Left forelimb (tissue), 1 donor: Measurements from ENCODE around the gene TRIM2.
"Not testable (repeated sequence)": the region's sequence is repeated elsewhere in the genome, so short reads cannot be mapped to it uniquely, and the experiment has no call there.

Source experiments
- DNase-seq: peaks from one replicate; pipeline ENCODE4 v3.0.0-alpha.2; 2018; ENCODE audit warnings: low spot score

TRIM2 gene

DNA sequence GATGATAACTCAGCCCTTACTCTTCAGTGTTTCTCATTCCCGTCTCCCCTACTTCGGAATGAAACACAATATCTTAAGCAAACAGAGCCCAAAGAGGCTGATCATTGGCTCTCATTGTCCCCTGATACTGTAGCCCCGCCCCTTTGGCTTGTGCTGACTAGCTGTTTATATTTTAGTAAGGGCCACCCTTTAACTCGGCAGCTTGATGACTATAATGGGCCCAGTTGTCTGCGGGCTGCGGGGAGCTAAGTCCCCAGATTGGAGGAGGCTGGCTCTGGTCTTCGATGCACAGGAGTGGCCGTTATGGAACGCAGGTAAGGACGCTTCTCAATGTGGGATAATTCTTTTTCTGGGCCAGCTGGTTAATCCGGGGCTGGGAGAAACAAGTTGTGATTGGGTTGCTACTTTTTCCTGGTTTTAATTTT lies at the start of gene TRIM2:
Gene TRIM2 (plus strand): TSS at position 197 of the 425 bp plus-strand sequence. CDS start 88 bp downstream, at position 285.
- no peak for DNase-seq

DNA sequence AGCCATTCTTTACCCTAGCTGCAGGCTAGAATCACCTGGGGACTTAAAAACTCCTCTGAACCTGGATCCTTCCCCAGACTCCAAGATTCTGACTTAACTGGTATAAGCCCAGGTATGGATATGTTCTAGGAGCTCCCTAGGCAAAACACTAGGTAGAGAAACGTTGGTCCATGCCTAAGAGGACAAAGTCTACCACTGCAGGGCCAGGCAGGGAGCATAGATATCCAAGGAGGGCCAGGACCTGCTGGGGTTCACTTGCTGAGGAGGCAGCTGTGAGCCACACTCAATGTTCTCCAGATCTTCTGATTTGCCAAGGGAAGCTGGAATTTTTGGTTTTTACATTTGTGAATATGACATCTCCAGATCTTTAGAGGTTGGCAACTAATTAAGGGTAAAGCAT lies 48.6 kb upstream of the TRIM2 start:
- DNase-seq = no peak

DNA sequence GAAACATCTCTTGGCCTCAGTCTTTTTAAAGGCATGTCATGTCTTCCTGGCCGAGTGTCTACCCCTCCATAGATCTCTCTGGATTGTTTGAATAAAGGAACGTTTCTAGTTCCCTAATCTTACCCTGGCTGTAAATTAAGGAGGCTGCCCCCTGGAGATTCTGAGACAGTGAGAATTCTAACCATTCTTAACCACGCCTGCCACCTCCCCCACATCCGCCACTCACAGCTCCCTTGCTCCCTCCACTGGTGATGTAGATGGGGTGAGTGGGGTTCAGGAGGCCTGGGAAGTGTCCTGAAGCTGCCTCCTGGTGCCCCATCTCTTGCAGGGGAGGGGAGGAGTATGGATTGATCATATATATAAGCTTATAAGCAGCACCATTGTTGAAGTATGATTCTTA lies 48.0 kb upstream of the TRIM2 start:
- no peak for DNase-seq

DNA sequence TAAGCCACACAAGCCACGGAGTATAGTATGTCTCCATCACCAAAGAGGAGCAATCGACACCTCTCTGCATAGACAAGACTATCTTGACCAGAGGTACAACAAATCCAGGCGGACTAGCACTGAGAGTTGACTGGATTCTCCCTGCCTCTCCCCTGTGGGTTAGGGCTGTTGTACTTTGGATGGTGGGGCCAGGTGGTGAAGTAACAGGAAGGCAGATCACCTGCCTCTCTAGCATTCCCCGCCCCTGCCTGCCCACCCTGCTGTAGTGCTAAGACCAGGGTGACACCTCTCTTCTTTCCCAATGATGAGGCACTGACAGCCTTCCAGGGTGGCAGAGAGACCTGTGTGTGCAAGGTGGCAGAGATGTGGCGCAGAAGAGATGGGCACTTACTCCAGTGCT lies 47.5 kb upstream of the TRIM2 start:
- no peak for DNase-seq

DNA sequence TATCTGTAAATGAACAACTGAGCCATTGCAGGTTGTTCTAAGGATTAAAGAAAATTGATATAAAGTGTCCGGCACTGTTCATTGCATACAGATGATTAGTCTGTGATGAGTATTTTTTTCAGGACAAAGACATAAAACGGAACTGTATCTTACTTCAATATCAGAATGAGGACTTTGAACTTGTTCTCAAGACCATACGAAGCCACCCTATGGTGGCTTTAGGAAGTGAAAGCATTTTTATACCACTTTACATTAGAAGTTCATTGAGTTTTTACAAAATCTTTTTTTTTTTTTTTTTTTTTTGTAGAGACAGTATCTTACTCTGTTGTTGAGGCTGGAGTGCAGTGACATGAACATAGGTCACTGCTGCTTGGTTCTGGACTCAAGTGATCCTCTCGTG lies 45.2 kb upstream of the TRIM2 start:
- no peak for DNase-seq

DNA sequence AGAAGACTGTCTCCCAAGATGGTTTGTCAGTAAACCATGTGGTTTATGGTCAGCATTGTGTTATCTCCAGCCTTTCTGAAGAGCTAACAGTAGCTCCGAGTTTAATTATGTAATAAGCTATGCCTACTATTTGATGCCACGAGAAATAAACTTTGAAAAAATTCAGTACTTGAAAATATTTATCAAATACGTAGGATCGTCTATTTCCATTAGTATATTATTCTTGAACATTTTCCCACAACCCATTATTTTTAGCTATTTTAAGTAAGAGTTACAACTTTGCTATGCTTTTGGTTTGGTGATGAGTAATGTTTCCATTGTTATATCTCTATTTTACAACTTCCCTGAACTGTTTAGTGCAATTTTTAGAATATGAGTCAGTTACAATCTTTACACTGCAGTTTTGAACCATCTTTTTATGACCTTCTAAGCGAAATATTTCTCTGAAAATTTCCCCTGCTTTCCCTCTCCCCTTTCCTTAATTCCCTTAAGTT lies 44.5 kb upstream of the TRIM2 start:
- DNase-seq = no peak

DNA sequence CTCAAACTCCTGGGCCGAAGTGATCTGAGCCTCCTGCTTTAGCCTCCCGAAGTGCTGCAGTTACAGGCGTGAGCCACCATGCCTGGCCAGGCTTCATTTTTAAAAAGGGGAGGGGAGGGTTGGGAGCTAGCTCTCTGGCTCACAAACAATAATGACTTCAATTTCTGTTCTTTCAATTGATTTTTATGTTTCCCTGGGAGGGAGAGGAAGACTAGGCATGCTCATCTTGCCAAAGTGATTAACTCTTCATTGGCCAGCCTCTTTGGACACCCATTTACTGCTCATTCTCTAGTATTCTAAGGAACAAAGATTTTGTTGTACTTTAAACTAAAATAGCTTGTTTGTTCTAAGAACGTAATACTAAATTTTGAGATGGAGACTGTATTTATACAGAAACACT lies 43.4 kb upstream of the TRIM2 start:
- no peak for DNase-seq

DNA sequence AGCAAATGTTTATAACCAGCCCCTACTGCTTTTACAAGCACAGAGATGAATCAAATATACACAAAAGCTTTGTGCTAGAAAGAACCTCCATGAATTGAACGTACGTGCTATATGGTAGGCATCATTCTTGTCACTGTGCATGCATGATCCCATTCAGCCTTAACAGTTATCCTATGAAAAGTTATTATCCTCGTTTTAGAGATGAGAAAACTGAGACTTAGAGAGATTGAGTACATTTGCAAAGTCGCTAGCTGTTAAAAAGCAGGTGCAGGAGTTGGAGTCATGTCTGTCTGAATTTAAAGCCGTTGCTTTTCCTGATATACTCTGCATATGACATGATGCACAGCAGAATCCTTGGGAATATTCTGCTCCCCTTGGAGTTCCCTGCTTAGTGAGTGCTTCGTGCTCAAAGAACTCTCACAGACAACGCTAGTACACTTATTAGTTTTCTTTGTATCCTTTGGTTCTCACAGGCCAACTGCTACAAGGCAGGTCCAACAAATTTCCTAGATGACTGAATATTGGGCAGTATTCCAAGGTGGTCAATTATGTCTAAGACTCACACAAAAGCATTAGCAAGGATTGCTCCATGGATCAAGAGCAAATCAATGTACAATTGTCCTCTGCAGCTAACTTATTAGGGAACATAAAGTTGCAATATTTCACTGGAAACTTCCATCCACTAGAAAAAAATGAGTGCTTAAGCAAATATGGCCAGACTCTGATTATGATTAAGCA lies 42.8 kb upstream of the TRIM2 start:
- DNase-seq = no peak

DNA sequence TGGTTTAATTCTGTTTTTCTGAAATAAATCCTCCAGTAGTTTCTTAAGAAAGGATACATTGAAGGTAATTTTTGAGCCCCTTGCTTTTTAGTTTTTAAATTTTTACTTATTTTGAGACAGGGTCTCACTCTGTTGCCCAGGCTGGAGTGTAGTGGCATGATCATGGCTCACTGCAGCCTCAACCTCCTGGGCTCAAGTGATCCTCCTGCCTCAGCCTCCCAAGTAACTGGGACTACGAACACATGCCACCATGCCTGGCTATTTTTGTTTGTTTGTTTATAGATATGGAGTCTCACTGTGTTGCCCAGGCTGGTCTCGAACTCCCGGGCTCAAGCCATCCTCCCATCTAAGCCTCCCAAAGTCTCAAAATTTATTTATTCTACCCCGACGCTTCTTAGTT lies 39.0 kb upstream of the TRIM2 start:
- DNase-seq = not testable (repeated sequence)

DNA sequence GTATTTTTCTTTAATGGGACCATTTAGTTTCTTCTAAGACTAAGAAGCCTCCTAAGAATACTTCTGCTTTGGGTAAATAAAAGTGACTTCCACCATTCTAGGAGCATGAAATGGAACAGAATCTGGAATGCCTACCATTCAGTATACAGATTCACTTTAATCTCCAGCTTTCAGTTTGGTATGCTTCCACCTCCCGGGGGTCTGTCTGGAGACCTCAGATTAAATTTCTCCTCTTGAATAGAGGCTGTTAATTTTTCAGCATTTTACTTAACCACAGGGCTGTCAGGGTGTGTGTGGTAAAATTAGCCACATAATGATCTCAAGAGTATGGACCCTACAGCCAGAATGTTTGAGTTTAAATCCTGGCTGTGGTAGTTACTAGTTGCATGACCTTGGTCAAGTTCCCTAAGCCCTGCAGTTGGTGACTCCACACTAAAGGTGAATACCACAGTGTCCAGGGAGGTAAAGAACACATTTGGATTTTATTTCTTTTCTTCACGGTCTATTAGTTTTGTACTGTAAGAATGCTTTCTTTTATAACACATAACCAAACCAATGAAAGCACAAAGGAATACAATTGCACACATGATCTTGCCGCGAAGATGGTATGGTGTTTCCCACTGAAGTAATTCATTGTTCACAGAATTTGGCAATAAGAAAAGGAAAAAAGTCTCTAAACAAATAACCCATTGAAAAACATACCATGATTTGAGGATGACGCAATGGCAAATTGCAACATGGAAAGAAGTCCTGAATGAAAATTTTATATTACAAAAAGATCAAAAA lies 37.3 kb upstream of the TRIM2 start:
- DNase-seq = no peak

DNA sequence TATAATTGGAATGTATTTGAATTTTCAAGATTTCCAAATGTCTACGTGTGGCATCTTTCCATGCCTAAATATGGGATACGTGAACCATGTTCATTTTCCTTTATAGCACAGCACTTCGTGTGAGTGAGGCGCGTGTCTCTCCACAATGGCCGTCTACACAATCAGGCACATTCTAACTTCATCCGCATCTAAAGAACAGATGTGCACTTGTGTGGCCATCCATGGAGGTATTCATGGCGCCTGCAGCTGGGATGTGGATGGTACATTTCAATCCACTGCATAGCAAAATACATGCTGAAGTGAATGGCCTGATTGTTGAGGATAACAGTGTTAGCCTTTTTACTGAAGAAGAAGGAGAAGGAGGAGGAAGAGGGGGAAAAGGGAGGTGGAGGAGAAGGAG lies 34.5 kb upstream of the TRIM2 start:
- no peak for DNase-seq

DNA sequence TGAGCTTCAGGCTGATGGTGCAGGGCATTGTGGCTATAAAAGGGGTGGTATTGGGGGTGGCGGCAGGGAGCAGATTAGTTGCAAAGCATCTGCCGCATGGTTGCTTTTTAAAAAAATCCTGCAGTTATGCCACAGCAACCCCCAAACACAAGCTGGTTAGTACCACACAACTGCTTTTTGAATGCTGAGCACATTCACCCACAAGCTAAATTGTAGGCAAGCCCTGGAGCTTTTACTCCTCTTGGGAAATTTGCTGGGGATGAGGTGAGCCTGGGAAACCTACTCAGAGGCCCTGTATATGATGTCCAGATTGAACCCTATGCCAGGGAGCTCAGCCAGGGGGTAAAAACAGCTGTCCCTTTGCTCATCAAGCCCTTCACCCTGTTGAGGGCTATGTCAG lies 33.8 kb upstream of the TRIM2 start:
- DNase-seq = no peak

DNA sequence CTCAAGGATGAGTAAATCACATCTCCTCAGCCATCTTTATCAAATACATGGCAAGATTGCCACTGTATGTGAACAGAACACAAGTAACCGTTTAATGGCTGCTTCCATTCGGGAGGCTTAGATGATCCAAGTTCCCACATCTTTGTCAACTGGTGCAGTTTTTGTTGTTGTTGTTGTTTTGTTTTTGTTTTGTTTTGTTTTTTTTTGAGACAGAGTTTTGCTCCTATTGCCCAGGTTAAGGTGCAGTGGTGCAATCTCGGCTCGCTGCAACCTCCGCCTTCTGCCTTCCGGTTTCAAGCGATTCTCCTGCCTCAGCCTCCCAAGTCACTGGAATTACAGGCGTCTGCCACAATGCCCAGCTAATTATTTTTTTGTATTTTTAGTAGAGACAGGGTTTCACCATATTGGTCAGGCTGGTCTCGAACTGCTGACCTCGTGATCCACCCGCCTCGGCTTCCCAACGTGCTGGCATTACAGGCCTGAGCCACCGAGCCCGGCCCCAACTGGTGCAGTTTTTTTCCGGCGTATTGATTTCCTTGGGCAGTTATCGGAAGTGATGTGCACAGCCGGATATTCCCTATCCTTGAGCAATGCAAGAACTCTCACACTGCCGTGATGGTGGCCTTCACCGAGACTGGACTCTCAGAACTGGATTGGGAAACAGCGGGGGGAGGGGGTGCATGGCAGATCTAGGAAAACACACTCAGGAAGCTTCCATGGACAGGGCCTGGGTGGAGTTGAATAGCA lies 29.2 kb upstream of the TRIM2 start:
- no peak for DNase-seq

DNA sequence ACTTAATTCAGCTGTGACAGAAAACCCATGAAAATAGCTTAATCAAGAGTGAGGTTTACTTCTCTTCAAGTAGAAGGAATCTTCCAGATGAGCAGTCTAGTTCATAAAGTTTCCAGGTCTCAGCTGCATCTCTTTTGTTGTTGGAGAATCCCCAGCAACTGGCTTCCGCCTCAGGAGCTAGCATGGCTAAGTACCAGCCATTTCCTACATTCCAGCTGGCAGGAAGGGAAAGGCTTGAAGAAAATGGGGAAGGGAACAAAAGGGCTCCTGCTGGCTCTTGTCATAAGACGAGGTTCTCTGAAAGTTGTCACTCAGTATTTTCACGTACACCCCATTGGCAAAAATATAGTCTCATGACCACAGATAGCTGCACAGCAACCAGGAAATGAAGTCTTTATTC lies 27.3 kb upstream of the TRIM2 start:
- no peak for DNase-seq

DNA sequence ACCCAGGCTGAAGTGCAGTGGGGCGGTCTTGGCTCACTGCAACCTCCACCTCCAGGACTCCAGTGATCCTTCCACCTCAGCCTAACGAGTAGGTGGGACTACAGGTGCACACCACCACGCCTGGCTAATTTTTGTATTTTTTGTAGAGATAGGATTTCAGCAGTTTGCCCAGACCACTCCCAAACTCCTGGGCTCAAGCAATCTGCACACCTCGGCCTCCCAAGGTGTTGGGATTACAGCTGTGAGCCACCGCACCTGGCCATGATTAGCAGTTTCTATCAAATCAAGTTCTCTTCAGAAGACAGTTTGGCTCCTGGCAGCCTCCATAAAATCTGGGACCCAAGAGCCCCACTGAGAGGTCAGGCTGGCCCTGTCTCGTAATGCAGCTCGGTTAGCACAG lies 26.4 kb upstream of the TRIM2 start:
- DNase-seq = no peak

DNA sequence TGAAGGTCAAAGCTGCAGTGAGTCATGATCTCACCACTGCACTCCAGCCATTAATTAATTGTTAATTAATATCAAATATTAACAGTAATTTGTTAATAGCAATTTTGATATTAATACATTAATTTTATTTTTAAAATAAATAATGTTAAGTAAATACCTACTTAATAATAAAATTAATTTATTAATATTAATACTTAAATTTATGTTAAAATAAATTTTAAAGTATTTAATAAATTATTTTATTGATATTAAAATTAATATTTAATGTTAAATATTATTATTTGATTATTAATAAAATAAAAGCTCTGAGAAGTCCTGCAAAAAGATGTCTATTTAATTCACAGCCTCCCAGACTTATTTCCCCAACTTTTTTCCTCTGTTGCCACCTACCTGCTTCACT lies 25.1 kb upstream of the TRIM2 start:
- DNase-seq = no peak

DNA sequence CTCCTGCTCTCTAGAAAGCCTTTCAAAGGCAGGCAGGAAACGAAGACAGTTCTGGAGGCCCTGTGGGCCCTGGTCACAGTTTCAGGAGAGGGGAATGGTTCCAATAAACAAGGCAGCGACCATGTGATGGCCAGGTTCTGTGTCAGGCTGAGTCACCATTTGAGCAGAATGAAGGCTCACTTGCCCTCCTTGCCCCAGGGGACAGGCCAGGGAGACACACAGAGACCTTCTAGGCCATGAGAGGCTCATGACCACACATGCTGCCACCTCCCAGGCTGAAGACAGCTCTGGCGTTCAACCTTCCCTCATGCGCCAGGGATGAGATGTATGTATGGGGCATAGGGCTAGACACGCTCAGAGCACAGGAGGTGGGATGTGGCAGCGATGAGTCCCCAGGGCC lies 22.9 kb upstream of the TRIM2 start:
- no peak for DNase-seq

DNA sequence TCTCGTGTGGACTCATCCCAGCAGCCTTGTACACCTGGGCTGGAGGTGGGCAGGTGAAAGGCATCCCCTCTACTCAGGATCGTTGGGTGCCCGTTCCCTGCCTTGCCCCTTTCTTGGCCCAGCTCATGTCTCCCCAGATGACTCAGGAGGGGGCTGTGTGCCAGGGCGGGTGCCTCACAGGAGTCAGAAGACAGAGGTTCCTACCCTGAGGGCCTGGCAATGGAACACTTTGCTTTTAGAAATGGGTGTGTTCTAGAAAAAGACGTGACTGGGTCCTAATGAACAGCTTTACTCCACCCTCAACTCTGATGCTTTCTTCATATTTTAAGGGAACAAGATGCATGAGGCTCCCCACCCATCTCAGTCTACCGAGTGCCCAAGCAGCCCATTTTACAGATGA lies 22.5 kb upstream of the TRIM2 start:
- DNase-seq = no peak

DNA sequence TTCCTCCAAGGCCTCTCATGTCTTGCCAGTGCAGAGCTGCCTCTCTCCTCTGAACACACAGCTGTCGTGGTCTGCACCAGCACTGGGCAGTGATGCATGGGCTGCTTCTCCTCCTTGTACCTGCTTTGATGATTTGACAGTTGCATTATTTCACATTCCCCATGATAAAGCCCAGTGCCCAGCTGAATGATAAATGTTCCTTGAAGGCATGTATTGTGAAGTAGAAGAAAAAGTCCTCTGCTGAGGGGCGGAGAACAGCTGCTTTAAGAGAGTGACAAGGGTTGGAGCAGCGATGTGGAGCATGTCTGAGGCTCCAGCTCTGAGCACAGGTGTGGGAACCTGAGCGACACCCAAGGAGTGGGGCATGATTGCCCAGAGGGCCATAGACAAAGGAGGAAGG lies 21.1 kb upstream of the TRIM2 start:
- no peak for DNase-seq

DNA sequence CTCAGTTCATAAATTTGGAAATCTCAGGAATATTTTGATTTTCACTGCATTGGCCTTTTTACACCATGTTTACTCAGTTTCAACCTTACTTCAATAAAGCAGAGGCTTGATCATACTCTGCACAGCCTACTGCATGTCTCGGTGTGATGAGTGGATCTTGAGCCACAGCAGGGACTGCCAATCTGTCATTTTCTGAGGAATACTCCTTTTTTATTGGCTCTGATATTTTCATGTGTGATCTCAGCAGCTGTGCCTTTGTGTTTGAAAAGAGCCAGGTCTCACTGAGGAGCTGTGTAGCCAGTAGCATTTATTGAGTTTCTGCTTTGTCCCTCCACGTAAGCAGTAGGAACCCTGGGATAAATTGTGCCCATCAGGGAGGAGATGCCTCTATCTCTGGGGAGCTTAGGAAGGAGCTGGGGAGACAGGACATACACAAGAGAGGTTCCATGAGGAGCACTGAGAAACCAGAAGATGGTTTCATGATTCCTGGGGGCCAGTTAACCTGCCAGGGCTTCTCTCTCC lies 18.9 kb upstream of the TRIM2 start:
- DNase-seq = no peak

DNA sequence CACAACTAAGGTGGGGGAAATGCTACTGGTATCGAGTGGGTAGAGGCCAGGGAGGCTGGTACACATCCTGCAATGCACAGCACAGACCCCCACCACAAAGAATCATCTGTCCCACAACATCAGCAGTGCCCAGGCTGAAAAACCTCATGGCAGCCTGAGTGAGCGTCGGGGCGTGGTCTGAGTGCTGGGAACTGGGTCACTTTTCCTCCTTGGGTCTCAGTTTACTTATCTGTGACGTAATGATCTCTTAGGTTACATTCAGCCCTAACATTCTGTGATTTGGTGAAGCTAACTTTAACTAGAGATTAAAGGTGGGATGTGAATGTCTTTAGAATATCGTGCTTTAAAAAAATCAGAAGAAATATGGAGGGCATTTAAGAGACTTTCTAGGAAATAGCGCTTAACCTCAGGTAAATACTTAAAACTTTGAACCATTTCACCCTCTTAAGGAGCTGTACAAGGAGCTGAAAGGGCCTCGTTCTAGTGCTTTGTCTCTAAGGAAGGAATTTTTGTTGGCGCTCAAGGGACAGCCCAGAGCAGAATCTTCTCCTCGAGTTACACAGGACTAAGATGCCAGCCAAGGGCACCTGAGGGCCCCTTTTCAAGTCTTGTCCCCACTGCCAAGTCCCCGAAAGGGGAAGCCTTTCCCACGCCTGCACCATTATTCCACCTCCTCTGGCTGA lies 18.1 kb upstream of the TRIM2 start:
- DNase-seq = no peak
